Hematopoietic multipotent progenitor cell treated with erythropoietin and hydrocortisone succinate and interleukin-3 and kit ligand, for 4 days (in vitro differentiated cells): Measurements from ENCODE around the gene LTN1.
"Not testable (repeated sequence)": the region's sequence is repeated elsewhere in the genome, so short reads cannot be mapped to it uniquely, and the experiment has no call there.

ENCODE experiments used
- DNase-seq: peaks from one replicate; pipeline ENCODE4 v3.0.0-alpha.2; 2015

Gene LTN1

GRCh38 chr21:28975397-28975796 is 17.3 kb downstream of the LTN1 start:
- DNase-seq = no peak

GRCh38 chr21:28974531-28975227 is 18.0 kb downstream of the LTN1 start:
- DNase-seq = no peak

DNA sequence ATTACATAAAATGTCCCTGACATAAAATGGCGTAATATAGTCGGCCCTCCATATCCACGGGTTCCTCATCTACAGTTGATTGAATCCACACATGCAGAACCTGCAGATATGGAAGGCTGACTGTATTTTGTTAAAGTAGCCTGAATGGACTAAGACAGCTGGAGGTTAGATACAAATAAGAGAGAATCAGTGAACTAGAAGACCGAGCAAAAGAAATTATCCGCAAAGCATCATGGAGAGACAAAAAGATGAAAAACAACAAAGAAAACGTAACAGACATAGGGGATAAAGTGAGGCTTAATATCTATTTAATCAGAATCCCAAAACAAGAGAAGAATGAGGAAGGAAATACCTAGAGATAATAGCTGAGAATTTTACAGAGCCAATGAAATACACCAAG is 20.3 kb downstream of the LTN1 start:
- no peak for DNase-seq

DNA sequence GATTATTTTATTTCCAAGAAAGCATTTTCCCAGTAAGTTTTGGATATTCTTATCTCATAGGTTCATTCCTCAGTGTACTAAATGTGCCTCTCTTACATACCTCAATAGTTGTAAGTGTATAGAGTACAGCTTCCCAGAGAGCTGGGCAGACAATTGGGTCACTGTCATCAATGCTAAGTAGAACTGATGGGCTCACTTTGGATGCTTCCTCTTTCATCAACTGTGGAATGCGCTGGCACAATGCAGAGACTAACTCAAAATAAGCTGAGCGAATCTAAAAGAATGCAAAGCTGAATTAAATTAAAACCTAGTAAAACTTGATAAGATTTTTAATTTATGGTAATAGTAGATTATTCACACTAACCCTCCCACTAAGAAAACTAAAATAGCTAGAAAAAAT is 21.5 kb downstream of the LTN1 start:
- DNase-seq = no peak

DNA sequence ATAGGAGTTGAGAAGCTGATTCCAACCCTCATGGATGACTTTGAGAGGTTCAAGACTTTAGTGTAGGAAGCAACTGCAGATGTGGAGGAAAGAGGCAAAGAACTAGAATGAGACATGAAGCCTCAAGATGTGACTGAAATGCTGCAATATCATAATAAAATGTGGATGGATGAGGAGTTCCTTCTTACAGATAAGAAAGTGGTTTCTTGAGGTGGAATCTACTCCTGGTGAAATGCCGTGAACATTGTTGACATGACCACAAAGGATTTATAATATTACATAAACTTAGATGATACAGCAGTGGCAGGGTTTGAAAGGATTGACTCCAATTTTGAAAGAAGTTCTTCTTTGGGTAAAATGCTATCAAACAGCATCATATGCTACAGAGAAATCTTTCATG is 28.8 kb downstream of the LTN1 start:
- DNase-seq = no peak

DNA sequence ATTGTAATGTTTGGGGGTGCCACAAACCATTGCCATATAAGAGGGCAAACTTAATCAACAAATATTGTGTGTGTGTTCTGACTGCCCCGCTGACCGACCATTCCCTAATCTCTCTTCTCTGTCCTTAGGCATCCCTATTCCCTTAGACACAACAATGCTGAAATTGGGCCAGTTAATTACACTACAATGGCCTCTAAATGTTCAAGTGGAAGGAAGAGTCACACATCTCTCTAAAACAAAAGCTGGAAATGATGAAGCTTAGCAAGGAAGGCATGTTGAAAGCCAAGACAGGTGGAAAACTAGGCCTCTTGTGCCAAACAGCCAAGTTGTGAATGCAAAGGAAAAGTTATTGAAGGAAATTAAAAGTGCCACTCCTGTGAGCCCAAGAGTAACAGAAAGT is 30.2 kb downstream of the LTN1 start:
- DNase-seq = no peak

DNA sequence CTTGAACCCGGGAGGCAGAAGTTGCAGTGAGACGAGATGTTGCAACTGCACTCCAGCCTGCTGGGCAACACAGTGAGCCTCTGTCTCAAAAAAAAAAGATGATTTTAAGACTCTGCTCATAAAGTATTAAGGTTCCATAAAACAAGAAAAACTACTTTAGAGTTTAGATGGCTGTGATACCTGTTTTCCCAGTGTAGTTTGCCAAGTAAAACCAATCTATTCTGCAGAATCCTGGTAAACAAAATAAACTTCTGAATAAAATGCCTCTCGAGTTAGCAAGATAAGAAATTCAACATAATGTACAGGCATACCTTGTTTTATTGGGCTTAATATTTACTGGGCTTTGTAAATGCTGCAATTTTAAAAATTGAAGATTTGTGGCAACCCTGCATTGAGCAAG is 30.8 kb downstream of the LTN1 start:
- DNase-seq = no peak

- no peak for DNase-seq
These were observed 32.4 kb downstream of the LTN1 start for GRCh38 chr21:28960245-28960644.

DNA sequence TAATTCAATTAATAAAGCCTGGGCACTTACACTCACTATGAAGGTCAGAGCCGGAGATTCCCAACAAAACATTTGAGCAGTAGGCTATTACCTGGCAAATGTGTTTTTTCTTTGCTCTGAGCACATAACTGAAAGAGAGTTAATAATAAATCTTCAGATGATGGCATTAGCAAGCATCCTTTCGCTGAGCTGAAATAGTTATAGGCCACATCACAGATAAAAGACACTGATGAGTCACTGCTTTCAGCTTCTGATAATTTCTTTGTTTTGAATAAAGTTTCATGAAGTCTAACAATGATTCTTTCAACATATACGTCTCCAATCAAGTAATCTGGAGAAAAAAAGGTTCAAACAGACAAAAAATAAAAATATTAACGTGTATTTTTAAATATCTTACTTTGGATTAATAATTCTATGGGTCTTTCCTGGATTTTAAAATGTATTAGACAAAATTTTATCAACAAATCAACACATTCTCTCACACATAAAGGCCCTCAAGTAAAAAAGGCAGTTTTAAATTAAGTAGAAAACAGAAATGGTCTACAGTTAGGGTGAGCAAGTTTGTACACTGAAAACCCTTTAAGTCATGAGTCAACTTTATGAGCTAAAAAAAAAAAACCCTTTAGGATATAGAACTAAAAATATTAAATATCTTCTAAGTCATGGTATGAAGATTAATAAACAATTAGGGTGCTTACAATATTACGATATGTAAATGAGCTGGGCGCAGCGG is 33.1 kb downstream of the LTN1 start:
- peak; percentile 11 for DNase-seq

- DNase-seq = no peak
These were observed 39.4 kb downstream of the LTN1 start for GRCh38 chr21:28953247-28953646.

DNA sequence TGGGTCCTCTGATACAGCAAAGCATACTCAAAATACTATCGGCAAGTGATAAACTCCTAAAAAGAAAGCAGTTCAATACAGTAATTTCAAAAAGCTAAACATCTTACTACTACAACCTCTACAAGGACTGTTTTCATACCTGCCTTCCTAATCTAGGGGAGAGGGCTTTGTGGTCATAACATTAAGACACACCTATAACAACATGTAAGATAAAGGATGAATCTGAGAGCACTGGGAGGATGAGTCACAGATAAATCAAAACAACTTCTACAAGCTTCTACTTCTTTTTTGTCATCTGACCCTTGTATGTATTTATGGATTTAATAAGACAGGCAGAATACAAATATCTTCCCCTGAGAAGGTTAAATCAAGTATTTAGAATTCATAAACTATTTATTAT is 40.0 kb downstream of the LTN1 start:
- no peak for DNase-seq

DNA sequence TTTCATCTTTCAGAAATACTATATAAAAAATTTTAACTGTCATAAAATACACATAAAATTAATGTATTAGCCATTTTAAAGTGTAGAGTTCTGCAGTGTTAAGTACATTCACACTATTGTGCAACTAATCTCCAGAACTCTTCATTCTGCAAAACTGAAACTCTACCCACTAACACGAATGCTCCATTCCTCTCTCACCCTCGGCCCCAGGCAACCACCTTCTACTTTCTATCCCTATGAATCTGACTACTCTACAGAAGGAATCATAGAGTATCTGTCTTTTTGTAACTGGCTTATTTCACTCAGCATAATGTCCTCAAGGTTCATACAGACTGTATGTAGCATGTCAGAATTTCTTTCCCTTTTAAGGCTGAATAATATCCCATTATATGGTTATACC is 43.4 kb downstream of the LTN1 start:
- no peak for DNase-seq

DNA sequence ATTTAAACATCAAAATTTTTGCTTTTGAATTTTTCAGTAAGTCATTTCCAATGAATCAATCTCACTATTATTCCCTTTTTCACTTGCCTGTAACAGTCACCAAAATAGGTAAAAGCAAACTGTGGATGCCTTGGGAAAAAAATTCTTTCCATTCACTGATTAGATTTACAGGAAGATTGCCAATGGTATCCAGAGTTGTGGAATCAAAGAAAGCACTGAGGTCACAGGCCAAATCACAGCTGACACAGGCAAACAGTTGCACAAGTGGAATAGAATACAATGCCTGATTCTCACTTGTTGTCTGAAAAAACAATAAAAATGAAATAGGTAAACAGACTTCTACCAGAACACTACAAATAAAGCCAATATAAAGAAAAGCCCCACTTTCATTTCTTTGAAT is 48.4 kb downstream of the LTN1 start:
- no peak for DNase-seq

- no peak for DNase-seq
These were observed 49.0 kb downstream of the LTN1 start for GRCh38 chr21:28943631-28944030.

DNA sequence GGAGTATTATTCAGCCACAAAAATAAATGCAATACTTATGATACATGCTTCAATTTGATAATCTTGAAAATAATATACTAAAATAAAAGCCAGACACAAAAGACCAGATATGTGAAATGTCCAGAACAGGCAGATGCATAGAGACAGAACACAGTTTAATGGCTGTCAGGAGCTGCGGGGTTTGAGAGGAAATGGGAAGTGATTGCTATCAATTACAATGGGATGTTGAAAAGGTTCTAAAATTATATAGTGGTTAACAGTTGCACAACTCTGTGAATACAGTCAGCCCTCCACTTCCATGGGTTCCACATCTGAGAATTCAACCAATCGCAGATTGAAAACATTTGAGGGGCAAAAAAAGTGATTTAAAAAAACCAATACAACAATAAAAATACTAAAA is 54.0 kb downstream of the LTN1 start:
- peak; percentile 35 for DNase-seq

DNA sequence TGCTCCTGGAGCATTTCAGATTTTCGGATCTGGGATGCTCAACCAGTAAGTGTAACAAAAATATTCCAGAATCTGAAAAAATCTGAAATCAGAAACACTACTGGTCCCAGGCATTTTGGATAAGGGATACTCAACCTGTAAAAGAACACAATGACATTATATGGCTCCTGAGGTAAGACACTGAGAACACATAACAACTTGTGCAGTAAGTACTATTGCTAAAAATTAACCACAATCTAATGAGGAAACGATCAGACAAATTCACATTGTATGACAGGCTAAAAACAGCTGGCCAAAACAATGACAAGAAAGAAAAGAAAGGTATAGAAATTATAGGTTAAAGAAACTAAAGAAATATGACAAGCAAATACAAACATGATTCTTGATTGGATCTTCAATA is 54.9 kb downstream of the LTN1 start:
- no peak for DNase-seq

GRCh38 chr21:28936721-28937120 is 56.0 kb downstream of the LTN1 start:
- DNase-seq = no peak

- DNase-seq = no peak
These were observed 56.6 kb downstream of the LTN1 start for GRCh38 chr21:28936036-28936435.

GRCh38 chr21:28932717-28933116 is 60.0 kb downstream of the LTN1 start:
- no peak for DNase-seq

DNA sequence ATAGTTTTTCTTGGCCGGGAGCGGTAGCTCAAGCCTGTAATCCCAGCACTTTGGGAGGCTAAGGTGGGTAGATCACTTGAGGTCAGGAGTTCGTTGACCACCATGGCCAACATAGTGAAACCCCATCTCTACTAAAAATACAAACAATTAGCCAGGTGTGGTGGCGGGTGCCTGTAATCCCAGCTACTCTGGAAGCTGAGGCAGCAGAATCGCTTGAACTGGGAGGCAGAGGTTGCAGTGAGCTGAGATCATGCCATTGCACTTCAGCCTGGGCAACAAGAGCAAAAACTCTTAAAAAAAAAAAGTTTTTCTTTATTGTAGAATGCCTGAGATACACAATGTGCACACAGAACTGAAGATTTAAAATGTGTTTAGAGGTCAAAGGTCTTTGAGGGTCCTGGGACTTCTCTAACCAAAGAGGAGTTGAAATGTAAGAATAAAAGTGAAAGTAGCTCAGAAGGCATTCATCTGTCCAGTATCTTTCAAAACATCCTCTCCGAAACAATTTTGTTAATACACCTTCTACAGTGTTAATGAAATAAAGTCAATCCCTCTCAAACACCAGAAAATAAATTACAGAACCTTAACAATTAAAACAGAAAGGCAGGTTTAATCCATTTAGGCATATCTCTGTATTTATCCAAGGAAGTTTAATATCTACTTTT is 60.8 kb downstream of the LTN1 start:
- DNase-seq = not testable (repeated sequence)

DNA sequence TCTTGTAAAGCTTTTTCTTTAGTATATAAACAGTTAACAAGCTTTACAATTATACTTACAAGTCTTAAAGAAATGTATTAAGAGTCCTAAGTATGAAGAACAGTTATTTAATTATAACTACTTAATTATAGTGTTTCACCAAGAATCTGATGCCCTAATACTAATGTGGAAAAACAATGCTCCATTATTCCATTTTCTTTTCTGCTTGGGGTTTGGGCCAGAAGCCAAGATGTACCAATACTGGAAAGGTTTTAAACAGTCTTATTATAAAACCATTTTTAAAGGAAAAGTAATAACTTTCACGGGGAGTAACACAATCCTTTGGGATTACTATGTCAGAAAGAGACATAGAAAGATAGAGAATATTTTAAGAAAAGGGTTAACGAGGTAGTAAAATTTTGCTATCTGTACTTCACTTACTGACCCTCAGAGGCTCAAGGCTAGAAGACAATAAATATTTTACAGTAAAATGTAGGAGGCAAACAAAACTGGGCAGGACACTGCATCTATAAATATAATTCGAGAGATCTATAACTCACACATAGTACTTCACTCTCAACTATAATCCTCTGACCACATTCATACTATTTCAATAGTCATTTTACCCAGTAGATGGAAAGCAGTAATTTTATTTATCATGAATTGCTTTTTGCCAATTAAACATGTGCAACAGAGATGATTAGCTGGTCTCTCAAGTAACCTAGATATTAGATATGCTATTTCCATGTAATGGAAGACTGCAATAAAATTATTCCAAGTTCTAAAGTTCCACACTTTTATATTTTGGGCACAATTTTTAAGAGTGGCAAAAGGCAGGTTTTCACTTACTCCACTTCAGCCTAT is 63.9 kb downstream of the LTN1 start:
- DNase-seq = peak; percentile 24

DNA sequence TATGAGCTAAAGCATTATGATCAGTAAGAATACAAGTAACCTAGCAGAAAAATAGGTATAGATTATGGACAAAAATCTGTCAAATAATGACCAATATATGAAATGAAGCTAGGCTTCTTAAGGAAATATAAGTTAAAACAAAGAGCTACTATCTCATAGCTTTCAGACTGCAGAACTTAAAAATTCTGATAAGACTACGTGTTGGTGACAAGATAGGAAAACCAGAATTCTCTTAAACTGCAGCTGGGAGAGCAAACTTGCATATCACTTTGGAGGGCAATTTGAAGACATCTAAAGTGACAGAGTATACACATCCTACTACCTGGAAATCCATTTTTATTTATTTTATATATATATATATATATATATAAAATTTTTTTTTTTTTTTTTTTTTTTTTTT is 65.5 kb downstream of the LTN1 start:
- DNase-seq = peak; percentile 76

- DNase-seq = no peak
These were observed 69.2 kb downstream of the LTN1 start for GRCh38 chr21:28923439-28923975.
